BJ (cell line): ENCODE results near the gene TP53AIP1. TPM values are rescaled to one million over a fixed set of nuclear protein-coding genes. Genes with fewer than 3 reads are reported as not detected.

Experiments
- CTCF ChIA-PET: fragments of 350-600 bp; formaldehyde crosslinking; extraction: SDS; loops from one replicate; lab custom pipeline; 2021; ENCODE audit warnings: antibody characterized with exemption, inconsistent platforms; lab: Yijun Ruan, JAX
- POLR2A ChIA-PET: fragments of 300-600 bp; sonication (Branson Sonifier 250); formaldehyde crosslinking; extraction: SDS; loops from one replicate; lab custom pipeline; 2021; ENCODE audit warnings: antibody characterized with exemption; lab: Charles Lee
- DNase-seq: peaks from one replicate; pipeline ENCODE4 v3.0.0-alpha.2; 2011; ENCODE audit warnings: low read depth
- H3K27me3 ChIP-seq: 2 replicates; pipeline ENCODE4 v1.6.0; 2011; ENCODE audit warnings: low read length; ENCODE audit not compliant: control insufficient read depth, insufficient read depth
- H3K36me3 ChIP-seq: 2 replicates; pipeline ENCODE4 v1.5.1; 2011; ENCODE audit warnings: low read length; ENCODE audit not compliant: control insufficient read depth, insufficient read depth
- H3K4me3 ChIP-seq: 2 replicates; pipeline ENCODE4 v1.5.1; 2011; ENCODE audit warnings: low read depth, mild to moderate bottlenecking, control low read depth, low read length
- CTCF ChIP-seq: IDR thresholded peaks from 2 replicates; pipeline ENCODE4 v1.5.1; 2011; ENCODE audit warnings: low read depth, mild to moderate bottlenecking, control low read depth, inconsistent platforms, low read length, moderate library complexity; ENCODE audit not compliant: insufficient read depth
- polyA plus RNA-seq: library from polyadenylated mRNA; depleted of rRNA; stranded (reverse); fragments of >200 nt; gene quantifications from 2 replicates; pipeline ENCODE4 v1.2.3, GENCODE V29; 2011

Gene TP53AIP1
- polyA plus RNA-seq, 1 experiment = not detected

GRCh38 chr11:128904656-128905344 lies 37.9 kb downstream of the TP53AIP1 start:
- POLR2A ChIA-PET = interaction anchor here (0.7 kb wide), 1 partner anchor 35 kb away, joined by 10 read pairs; no protein-coding TSS in a partner anchor

GRCh38 chr11:128904303-128904655 lies 38.4 kb downstream of the TP53AIP1 start:
- 0 out of 2 replicates have a peak, but pooled peaks cover 2% of the 10 kb centered on the region for H3K27me3 ChIP-seq
- no peaks in the 10 kb centered on the region for H3K36me3 ChIP-seq
- H3K4me3 ChIP-seq = no peak overlapping the region
- POLR2A ChIA-PET = no interaction called here
- no peak for TF ChIP-seq CTCF
- CTCF ChIA-PET = interaction anchor here (0.9 to 4.0 kb wide), 4 partner anchors 16 to 427 kb away, joined by 3 to 35 read pairs (median 11); no protein-coding TSS in a partner anchor
- no peak for DNase-seq

More at GRCh38 chr11:128904656-128905344, 37.9 kb downstream of the TP53AIP1 start:
- Histone ChIP-seq H3K4me3 (peak overlapping the region; percentile 51), H3K36me3 (no peaks in the 10 kb centered on the region), H3K27me3 (0 out of 2 replicates have a peak, but pooled peaks cover 2% of the 10 kb centered on the region)
- DNase-seq = no peak
- CTCF ChIA-PET = interaction anchor here (0.9 to 6.5 kb wide), 7 partner anchors 13 to 427 kb away, joined by 3 to 48 read pairs (median 16); partner anchors contain the start of gene KCNJ5
- no peak for TF ChIP-seq CTCF

- 0 out of 2 replicates have a peak, but pooled peaks cover 2% of the 10 kb centered on the region for H3K27me3 ChIP-seq
- CTCF ChIA-PET = interaction anchor here (0.8 to 4.0 kb wide), 7 partner anchors 8 to 428 kb away, joined by 3 to 35 read pairs (median 5); no protein-coding TSS in a partner anchor
- POLR2A ChIA-PET = interaction anchor here (0.5 kb wide), 1 partner anchor 210 kb away, joined by 5 read pairs; no protein-coding TSS in a partner anchor
- DNase-seq = no peak
- no peak for TF ChIP-seq CTCF
- no peak overlapping the region for H3K4me3 ChIP-seq
- no peaks in the 10 kb centered on the region for H3K36me3 ChIP-seq
These were observed 39.2 kb downstream of the TP53AIP1 start for GRCh38 chr11:128903248-128904061.

GRCh38 chr11:128902515-128903066 lies 40.1 kb downstream of the TP53AIP1 start:
- 0 out of 2 replicates have a peak, but pooled peaks cover 2% of the 10 kb centered on the region for H3K27me3 ChIP-seq
- ChIA-PET POLR2A (no interaction called here), CTCF (interaction anchor here (0.8 to 4.0 kb wide), 5 partner anchors 9 to 54 kb away, joined by 3 to 35 read pairs (median 5); no protein-coding TSS in a partner anchor)
- no peak for DNase-seq
- no peak overlapping the region for H3K4me3 ChIP-seq
- H3K36me3 ChIP-seq = no peaks in the 10 kb centered on the region
- TF ChIP-seq CTCF = no peak
